SK-N-SH (cell line): Measurements from ENCODE around the gene CCDC18. TPM values are rescaled to one million over a fixed set of nuclear protein-coding genes. Genes with fewer than 3 reads are reported as not detected.

Experiments used
- CTCF ChIA-PET: fragments of 300-600, 350-600 bp; formaldehyde crosslinking; extraction: SDS; loops from one replicate; lab custom pipeline; 2021; lab: Yijun Ruan, JAX
- POLR2A ChIA-PET: fragments of 350-600 bp; sonication (Branson Sonifier 250); formaldehyde crosslinking; extraction: SDS; loops from one replicate; lab custom pipeline; 2020; ENCODE audit warnings: antibody characterized with exemption, inconsistent platforms; lab: Yijun Ruan, JAX
- DNase-seq: peaks from one replicate; pipeline ENCODE4 v3.0.0; 2012
- H2AFZ ChIP-seq: fragments of 200-600 bp; sonication (generic); 2 replicates; pipeline ENCODE4 v1.8.1; 2016; ENCODE audit warnings: antibody characterized with exemption, mild to moderate bottlenecking, low read depth
- H3F3A ChIP-seq: fragments of 200-600 bp; sonication (generic); replicated peaks from 2 replicates; pipeline ENCODE3; 2016; ENCODE audit warnings: antibody characterized with exemption, mild to moderate bottlenecking; ENCODE audit not compliant: insufficient read depth
- H3K27ac ChIP-seq, 2 experiments: fragments of 200-500 bp in 1 of 2; fragments of 200-600 bp in 1 of 2; sonication (Bioruptor generic) in 1 of 2; sonication (generic), shearing (Covaris generic) in 1 of 2; 2 replicates each; pipeline versions ENCODE4 v1.5.1 to v1.6.1; 2014 to 2016; ENCODE audit warnings: low read depth in 2 of 2, inconsistent platforms in 1 of 2, low read length in 1 of 2, mild to moderate bottlenecking in 1 of 2, mixed read lengths in 1 of 2
- H3K27me3 ChIP-seq: fragments of 200-600 bp; sonication (generic), shearing (Covaris generic); 2 replicates; pipeline ENCODE4 v1.6.1; 2016; ENCODE audit warnings: mixed run types; ENCODE audit not compliant: insufficient read depth
- H3K36me3 ChIP-seq, 2 experiments: fragments of 200-500 bp in 1 of 2; fragments of 200-600 bp in 1 of 2; sonication (Bioruptor generic) in 1 of 2; sonication (generic) in 1 of 2; replicated peaks in 1 of 2; 2 replicates each; pipeline versions ENCODE3 to v1.5.1; 2014 to 2016; ENCODE audit warnings: low read length in 1 of 2, mild to moderate bottlenecking in 1 of 2; ENCODE audit not compliant: insufficient read depth in 2 of 2, control insufficient read depth in 1 of 2
- H3K4me1 ChIP-seq, 2 experiments: fragments of 200-500 bp in 1 of 2; fragments of 200-600 bp in 1 of 2; sonication (Bioruptor generic) in 1 of 2; sonication (generic), shearing (Covaris generic) in 1 of 2; 2 replicates each; pipeline versions ENCODE4 v1.5.1 to v1.6.1; 2014 to 2016; ENCODE audit warnings: low read depth in 1 of 2, low read length in 1 of 2, mixed run types in 1 of 2; ENCODE audit not compliant: insufficient read depth in 2 of 2, control insufficient read depth in 1 of 2
- H3K4me2 ChIP-seq: fragments of 200-600 bp; sonication (generic), shearing (Covaris generic); 2 replicates; pipeline ENCODE4 v1.6.1; 2017; ENCODE audit warnings: mixed run types
- H3K4me3 ChIP-seq, 2 experiments: fragments of 200-500 bp in 1 of 2; fragments of 200-600 bp in 1 of 2; sonication (Bioruptor generic) in 1 of 2; sonication (generic), shearing (Covaris generic) in 1 of 2; 2 replicates each; pipeline versions ENCODE4 v1.5.1 to v1.8.1; 2014 to 2016; ENCODE audit warnings: low read depth in 2 of 2, inconsistent platforms in 1 of 2, low read length in 1 of 2, mild to moderate bottlenecking in 1 of 2, mixed read lengths in 1 of 2, moderate library complexity in 1 of 2
- H3K79me2 ChIP-seq: fragments of 200-600 bp; sonication (generic); 2 replicates; pipeline ENCODE4 v1.8.1; 2017; ENCODE audit warnings: mild to moderate bottlenecking; ENCODE audit not compliant: insufficient read depth
- H3K9ac ChIP-seq: fragments of 200-600 bp; sonication (generic); 2 replicates; pipeline ENCODE4 v1.6.1; 2017; ENCODE audit warnings: mixed run types
- H3K9me2 ChIP-seq: fragments of 200-600 bp; sonication (generic); 2 replicates; pipeline ENCODE4 v1.6.1; 2017; ENCODE audit warnings: mixed run types
- H3K9me3 ChIP-seq: fragments of 200-600 bp; sonication (generic); 2 replicates; pipeline ENCODE4 v1.6.1; 2017; ENCODE audit warnings: mixed run types, mild to moderate bottlenecking, moderate library complexity
- H4K20me1 ChIP-seq: fragments of 200-600 bp; sonication (generic); 2 replicates; pipeline ENCODE4 v1.6.1; 2017; ENCODE audit warnings: mild to moderate bottlenecking, mixed run types; ENCODE audit not compliant: insufficient read depth
- EP300 ChIP-seq, 2 experiments: IDR thresholded peaks; 2 replicates each; pipeline versions ENCODE4 v1.4.0 to v1.6.1; 2012; ENCODE audit warnings: borderline replicate concordance in 1 of 2, low read depth in 1 of 2, low read length in 1 of 2
- EZH2phosphoT487 ChIP-seq: fragments of 200-600 bp; sonication (generic); IDR thresholded peaks from 2 replicates; pipeline ENCODE4 v1.6.1; 2017; ENCODE audit warnings: low read depth, mixed run types, mild to moderate bottlenecking, antibody characterized with exemption, moderate library complexity, borderline replicate concordance
- FOSL2 ChIP-seq: IDR thresholded peaks from 2 replicates; pipeline ENCODE4 v1.4.0; 2012; ENCODE audit warnings: low read depth, mild to moderate bottlenecking, moderate library complexity, borderline replicate concordance
- GABPA ChIP-seq: IDR thresholded peaks from 2 replicates; pipeline ENCODE4 v1.4.0; 2012; ENCODE audit warnings: low read depth, mild to moderate bottlenecking
- JUND ChIP-seq: IDR thresholded peaks from 2 replicates; pipeline ENCODE4 v1.4.0; 2012
- NFIC ChIP-seq: IDR thresholded peaks from 2 replicates; pipeline ENCODE4 v1.4.0; 2012; ENCODE audit warnings: borderline replicate concordance
- NRF1 ChIP-seq: IDR thresholded peaks from 2 replicates; pipeline ENCODE4 v1.6.1; 2012; ENCODE audit warnings: low read depth, mild to moderate bottlenecking, low read length
- PBX3 ChIP-seq: IDR thresholded peaks from 2 replicates; pipeline ENCODE4; 2012
- POLR2AphosphoS5 ChIP-seq: IDR thresholded peaks from 2 replicates; pipeline ENCODE4 v1.6.1; 2012; ENCODE audit warnings: low read depth, low read length
- RAD21 ChIP-seq: IDR thresholded peaks from 2 replicates; pipeline ENCODE4 v1.6.1; 2012; ENCODE audit warnings: mild to moderate bottlenecking, low read length
- RFX5 ChIP-seq: IDR thresholded peaks from 2 replicates; pipeline ENCODE4 v1.6.1; 2012; ENCODE audit warnings: mild to moderate bottlenecking, improper control_type of control experiment, low read length
- RXRA ChIP-seq: IDR thresholded peaks from 2 replicates; pipeline ENCODE4 v1.4.0; 2012; ENCODE audit warnings: low read depth, mild to moderate bottlenecking, borderline replicate concordance
- SIN3A ChIP-seq: IDR thresholded peaks from 2 replicates; pipeline ENCODE4 v1.6.1; 2012; ENCODE audit warnings: low read depth, mild to moderate bottlenecking, low read length, moderate library complexity, borderline replicate concordance
- TEAD4 ChIP-seq: IDR thresholded peaks from 2 replicates; pipeline ENCODE4 v1.4.0; 2012; ENCODE audit warnings: mild to moderate bottlenecking, borderline replicate concordance; ENCODE audit not compliant: insufficient read depth
- USF1 ChIP-seq: IDR thresholded peaks from 2 replicates; pipeline ENCODE4 v1.4.0; 2012; ENCODE audit warnings: low read depth, borderline replicate concordance
- USF2 ChIP-seq: fragments of 150-350 bp; IDR thresholded peaks from 2 replicates; pipeline ENCODE4 v1.6.1; 2017; ENCODE audit warnings: antibody characterized with exemption, low read length, low read depth, borderline replicate concordance
- ZBTB33 ChIP-seq: IDR thresholded peaks from 2 replicates; pipeline ENCODE4 v1.4.0; 2012; ENCODE audit warnings: low read depth, borderline replicate concordance
- WGBS: methylation state at CpG from one replicate; pipeline ENCODE4 v1.1.6; 2017; ENCODE audit warnings: low lambda C conversion rate; 5-methylcytosine and 5-hydroxymethylcytosine counted together
- polyA plus RNA-seq, 3 experiments: library from polyadenylated mRNA; depleted of rRNA; stranded (reverse); fragments of >200 nt; gene quantifications; 2 replicates each; pipeline ENCODE4 v1.2.3, GENCODE V29; 2012

The CCDC18 gene
- polyA plus RNA-seq, 1 of the 3 experiments (the other 2 are of a cell fraction) = 4.0 TPM

GRCh38 chr1:93154898-93155297 is 25.6 kb upstream of the CCDC18 start (continued):
- no peak for TF ChIP-seq USF2
- no peak for TF ChIP-seq JUND
- no peak for TF ChIP-seq RFX5
- no peak for TF ChIP-seq POLR2AphosphoS5
- TF ChIP-seq USF1 = no peak
- TF ChIP-seq RXRA = no peak
- no peak for TF ChIP-seq FOSL2
- no peak for TF ChIP-seq EP300 (IDR thresholded peaks at IDR 0.05; ENCODE audit: borderline replicate concordance in 1 of 2, low read depth in 1 of 2, low read length in 1 of 2)
- no peak for TF ChIP-seq NFIC
- TF ChIP-seq, all 33 proteins: peak for 0

GRCh38 chr1:93155335-93155734 is 25.2 kb upstream of the CCDC18 start:
- WGBS = 42% methylated on average over 3 of the region's 3 CpGs
- no peak for DNase-seq

More at GRCh38 chr1:93155335-93155734, 25.2 kb upstream of the CCDC18 start:
- Histone ChIP-seq H2AFZ (no peak overlapping the region), H3K36me3 (peaks cover 56 to 64% of the 10 kb centered on the region in 2 experiments), H3F3A (peaks cover 26% of the 10 kb centered on the region), H3K27ac (0 out of 4 replicates have a peak overlapping the region, but pooled peaks of 1 of the 2 experiments have one; percentile 2), H3K4me1 (no peaks in the 10 kb centered on the region), H3K9ac (no peak overlapping the region), H4K20me1 (no peaks in the 10 kb centered on the region), H3K79me2 (peaks cover 60% of the 10 kb centered on the region; the same call in 1 of the 2 replicates), H3K27me3 (no peaks in the 10 kb centered on the region), H3K9me3 (no peaks in the 10 kb centered on the region), H3K4me3 (no peak overlapping the region), H3K4me2 (no peak overlapping the region), H3K9me2 (no peaks in the 10 kb centered on the region)
- TF ChIP-seq ZBTB33 (no peak), NRF1 (no peak), TEAD4 (no peak), EZH2phosphoT487 (no peak), GABPA (no peak), JUND (no peak), RAD21 (no peak), PBX3 (no peak), SIN3A (no peak)
- ChIA-PET CTCF (interaction anchor here (1.5 kb wide), 1 partner anchor 19 kb away, joined by 3 read pairs; no protein-coding TSS in a partner anchor), POLR2A (no interaction called here)
